Activated T-cell treated with anti-CD3 and anti-CD28 coated beads for 4 hours (primary cell): ENCODE data around the gene PRKD1.

Source experiments
- DNase-seq: peaks from one replicate; pipeline ENCODE4 v3.0.0-alpha.2; 2020

PRKD1 gene

GRCh38 chr14:29832042-29832441 is 95.6 kb downstream of the PRKD1 start:
- no peak for DNase-seq

GRCh38 chr14:29829851-29830250 is 97.8 kb downstream of the PRKD1 start:
- no peak for DNase-seq

- no peak for DNase-seq
These were observed 103.8 kb downstream of the PRKD1 start for GRCh38 chr14:29823816-29824215.

GRCh38 chr14:29822430-29822709 is 105.3 kb downstream of the PRKD1 start:
- DNase-seq, result no peak

DNA sequence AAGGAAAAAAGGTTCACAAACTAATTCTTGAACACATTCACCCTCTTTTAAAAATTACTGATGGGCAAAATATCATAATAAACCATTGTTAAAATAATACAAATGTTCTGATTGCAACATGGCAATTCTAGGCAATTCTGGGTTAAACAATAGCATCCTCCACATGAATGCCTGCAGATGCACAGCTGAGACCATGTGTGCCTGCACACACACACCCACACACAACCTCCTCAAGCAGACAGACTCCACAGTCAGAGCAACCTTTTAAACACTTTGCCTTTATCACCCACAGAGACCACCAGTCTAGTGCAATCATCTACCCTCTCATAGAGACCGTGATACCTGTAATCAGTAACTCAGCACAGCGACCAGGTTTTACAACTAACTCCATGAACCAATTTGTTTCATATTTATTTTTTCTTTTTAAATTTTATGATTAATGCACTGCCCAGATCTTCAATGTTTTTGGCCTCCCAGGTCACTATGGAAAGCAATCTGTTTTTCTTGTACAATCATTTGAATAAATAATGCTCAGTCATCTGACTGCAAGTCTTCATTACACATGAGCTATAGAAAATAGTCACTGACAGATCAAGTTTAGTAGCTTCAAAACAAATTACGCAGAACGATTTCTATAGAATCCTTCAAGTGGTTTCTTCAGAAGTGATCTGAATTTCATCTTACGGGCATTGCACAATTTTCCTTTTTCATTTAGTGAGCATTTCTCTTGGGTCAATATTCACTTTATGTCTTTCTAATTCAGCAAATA is 105.8 kb downstream of the PRKD1 start:
- no peak for DNase-seq

- no peak for DNase-seq
These were observed 106.4 kb downstream of the PRKD1 start for GRCh38 chr14:29821242-29821641.

DNA sequence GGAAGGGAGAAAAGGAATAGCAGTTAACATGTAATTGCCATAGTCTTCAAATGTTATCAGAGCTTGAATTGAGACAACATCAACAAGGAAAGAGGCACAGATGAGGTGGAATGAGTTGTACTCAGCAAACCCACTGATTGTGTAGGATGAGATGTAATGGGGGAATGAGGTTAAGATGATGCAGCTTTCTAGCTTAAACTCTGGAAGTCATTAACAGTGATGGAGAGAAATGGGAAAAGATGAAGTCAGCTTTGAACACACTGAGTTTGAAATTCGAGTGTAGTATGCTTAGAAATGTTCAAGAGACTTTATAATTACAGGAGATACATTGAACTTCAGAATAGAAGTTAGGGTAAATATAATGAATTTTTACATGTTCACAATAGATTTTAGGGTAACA is 106.9 kb downstream of the PRKD1 start:
- no peak for DNase-seq

GRCh38 chr14:29817767-29818405 is 109.8 kb downstream of the PRKD1 start:
- DNase-seq, result no peak

DNA sequence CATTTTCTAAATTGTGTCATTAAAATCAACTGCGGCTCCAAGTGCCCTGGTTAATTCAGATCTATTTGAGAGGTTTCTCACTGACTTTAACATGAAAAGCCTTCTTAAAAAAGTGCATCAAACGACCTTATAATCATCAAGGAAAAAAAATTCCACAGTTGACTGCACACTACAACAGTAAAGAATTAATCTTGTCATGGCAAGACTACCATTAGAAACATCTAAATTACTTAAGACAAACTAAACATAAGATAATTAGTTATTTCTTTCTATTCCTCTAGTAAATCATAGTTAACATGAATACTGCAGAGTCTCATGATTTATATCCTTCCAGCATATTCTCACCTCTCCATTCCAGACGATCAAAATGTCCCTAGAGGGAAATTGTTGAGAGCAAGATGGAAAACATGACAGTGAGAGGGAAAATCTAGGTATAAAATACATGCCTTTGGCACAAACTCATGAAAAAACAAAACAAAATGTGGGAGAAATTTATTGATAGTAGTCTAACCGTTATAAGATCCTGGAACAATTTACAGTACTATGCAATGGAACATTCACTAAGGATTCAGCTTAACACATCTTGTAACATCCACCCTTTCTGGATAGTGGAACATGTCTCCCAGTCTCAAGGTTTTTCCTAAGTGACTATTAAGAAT is 112.5 kb downstream of the PRKD1 start:
- no peak for DNase-seq

- DNase-seq, result no peak
These were observed 113.3 kb downstream of the PRKD1 start for GRCh38 chr14:29814156-29815015.

- no peak for DNase-seq
These were observed 117.0 kb downstream of the PRKD1 start for GRCh38 chr14:29810682-29811081.

DNA sequence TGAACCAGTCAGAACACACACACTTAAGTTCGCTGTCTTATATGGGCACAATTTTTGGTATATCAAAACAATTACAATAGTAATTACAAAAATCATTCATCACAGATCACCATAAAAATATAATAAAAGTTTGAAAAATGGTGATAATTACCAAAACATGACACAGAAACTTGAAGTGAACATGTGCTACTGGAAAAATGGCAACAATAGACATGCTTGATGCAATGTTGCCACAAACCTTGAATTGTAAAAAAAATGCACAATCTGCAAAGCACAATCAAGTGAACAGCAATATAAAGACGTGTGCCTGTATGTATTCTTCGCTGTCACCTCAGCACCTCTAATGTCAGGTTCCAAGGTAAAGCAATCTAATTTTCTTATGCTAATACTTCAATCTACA is 117.6 kb downstream of the PRKD1 start:
- no peak for DNase-seq

DNA sequence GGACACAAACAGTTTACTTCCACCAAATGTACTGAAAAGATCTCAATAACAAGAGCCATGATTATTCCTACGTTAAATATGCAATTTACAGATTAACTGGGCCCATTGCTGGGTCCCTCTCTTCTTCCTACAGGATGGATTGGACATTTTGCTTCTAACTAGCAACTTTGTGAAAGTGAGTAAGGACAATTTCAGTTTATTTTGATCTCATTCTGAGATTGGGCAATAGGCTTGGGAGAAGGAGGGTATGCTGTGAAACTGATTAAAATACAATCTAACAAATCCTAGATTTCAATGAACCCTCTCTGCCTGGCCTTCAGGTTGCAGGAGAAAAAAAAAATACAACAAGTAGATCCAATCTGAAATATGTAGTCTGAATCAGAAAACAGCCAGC is 121.5 kb downstream of the PRKD1 start:
- DNase-seq, result no peak

- DNase-seq, result no peak
These were observed 122.1 kb downstream of the PRKD1 start for GRCh38 chr14:29805415-29806123.

DNA sequence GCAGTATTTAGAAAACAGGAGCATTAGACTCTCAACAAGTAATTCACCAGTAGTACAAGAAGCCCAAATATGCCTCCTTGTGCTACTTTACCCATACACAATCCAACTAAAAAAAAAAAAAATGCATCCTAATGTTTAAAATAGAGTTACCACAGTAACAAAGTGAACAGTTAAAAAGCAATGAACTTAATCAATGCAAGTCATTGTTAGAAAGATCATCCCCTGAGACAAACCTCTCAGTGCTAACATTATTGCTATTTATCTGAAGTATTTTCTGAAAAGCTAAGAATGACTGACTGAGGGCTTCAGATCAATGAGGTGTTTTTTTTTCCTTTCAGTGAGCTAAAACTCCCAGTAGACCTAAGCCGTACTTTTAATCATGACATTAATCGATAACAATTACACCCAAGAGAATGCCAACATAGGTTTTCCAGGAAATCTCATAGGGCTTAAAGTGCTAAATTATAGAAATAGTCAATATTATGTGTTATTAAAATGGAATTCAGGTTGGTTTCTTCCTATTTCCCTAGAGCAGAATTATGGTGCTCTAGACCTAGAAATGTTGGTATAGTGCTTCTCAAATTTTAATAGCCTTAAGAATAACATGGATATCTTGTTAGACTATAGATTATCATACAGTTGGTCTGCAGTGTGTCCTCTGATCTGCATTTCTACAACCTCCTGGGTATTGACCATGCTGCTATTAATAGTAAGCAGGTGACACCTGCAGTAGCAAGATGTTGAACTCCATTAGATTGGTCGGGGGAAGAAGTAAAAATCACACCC is 123.0 kb downstream of the PRKD1 start:
- no peak for DNase-seq

- DNase-seq, result no peak
These were observed 124.6 kb downstream of the PRKD1 start for GRCh38 chr14:29803045-29803444.

DNA sequence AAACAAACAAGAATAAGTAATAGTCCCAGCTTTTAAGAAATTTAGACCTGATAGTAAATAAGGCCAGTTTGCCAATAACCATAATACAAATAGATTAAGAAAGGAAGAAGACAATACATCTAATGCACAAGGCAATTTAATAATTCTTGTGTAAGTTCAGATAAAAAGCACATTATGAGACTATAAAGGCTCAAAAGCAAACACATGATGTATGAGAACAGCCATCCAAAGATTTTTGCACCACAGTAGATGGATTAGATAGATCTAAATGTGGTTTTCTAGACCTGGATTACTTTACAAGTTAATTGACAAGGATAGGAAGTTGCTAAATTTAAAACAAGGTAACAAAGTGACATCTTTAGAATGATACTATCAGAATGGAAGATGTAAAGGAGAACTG is 125.4 kb downstream of the PRKD1 start:
- DNase-seq, result no peak

DNA sequence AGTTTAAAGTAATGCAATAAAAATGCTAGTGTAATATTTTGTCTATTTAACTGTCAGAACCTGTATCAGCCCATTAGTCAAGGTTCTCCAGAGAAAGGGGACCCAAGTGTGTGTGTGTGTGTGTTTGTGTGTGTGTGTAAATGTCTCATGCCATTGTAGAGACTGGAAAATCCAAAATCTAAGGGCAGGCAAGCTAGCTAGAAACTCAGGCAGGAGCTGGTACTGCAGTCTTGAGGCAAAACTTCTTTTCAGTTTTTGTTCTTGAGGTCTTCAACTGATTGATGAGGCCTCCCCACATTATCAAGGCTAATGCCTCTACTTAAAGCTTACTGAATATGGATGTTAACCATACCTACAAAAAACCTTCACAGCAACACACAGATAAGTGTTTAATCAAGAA is 126.7 kb downstream of the PRKD1 start:
- no peak for DNase-seq

DNA sequence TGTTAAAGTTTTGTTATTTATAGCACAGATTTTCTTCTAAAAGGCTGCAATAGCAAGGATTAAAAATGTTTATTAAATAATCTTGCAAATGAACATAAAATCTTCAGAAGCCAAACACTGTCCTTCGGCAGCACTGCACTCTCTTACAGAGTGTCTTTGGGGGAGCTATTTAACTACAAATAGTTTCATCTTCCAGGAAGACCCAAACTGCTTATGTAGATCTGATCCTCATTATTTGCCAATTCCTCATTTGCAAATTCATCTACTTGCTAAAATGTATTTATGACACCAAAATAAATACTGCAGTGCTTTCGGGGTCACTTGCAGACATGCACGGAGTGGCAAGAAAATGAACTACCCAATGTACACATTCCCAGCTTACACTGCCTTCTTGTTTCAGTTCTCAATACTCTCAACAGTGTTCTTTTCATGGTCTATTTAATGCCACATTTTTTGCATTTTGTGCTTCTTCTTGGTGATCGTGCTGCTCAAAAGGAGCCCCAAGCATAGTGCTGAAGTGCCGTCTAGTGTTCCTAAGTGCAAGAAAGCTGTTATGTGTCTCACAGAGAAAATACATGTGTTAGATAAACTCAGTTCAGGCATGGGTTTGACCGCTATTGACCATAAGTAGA is 128.1 kb downstream of the PRKD1 start:
- no peak for DNase-seq

GRCh38 chr14:29798811-29799210 is 128.8 kb downstream of the PRKD1 start:
- DNase-seq, result no peak

GRCh38 chr14:29798108-29798663 is 129.5 kb downstream of the PRKD1 start:
- no peak for DNase-seq
